Measurements from ENCODE around the gene RGL3.

RGL3 gene

GRCh38 chr19:11452620-11453310, 33.7 kb upstream of the RGL3 start:
- no peaks in the 10 kb centered on the region for H3K9me3 Mint-ChIP-seq
- H3K4me1 Mint-ChIP-seq, result peaks cover 19% of the 10 kb centered on the region
- peaks cover 28% of the 10 kb centered on the region for H3K36me3 Mint-ChIP-seq
- peak overlapping the region; percentile 44 for H3K4me3 Mint-ChIP-seq
- peaks cover 17% of the 10 kb centered on the region for H3K27me3 Mint-ChIP-seq
- peak overlapping the region; percentile 58 for H3K27ac Mint-ChIP-seq
- ATAC-seq, result no peak

DNA sequence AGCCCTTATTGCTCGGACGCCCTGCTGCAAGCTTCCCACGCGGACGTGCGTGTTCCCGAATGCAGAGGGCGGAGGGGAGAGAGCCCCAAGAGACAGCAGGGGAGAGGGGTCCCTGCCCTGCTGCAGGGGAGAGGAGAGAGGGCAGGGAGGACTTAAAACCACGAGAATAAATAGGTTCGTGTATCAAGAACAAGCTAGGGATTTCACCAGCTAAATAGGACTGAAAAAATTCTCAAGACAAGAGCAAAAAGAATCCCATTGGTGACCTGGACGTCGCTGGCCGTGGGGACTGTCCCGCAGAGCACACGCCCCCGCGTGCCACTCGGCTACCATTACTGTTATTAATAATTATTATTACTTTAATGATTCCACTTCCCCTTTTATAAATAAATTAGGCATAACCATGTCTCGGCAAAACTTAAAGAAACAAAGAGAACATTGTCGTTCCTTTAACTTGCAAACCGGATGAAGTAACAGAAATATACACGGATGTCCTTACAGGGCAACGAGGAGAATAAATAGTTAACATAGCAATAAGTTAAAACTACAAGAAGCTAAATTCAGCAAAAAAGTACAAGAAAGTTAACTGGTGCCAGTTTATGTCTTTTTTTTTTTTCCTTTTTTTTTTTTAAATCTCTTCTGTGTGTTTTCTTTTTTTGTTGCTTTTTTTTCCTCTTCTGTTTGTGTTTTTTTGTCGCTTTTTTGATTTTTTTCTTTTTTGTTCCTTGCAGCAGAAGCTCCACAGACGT, 32.9 kb upstream of the RGL3 start:
- H3K27ac Mint-ChIP-seq, result peak overlapping the region; percentile 58
- no peaks in the 10 kb centered on the region for H3K9me3 Mint-ChIP-seq
- H3K4me1 Mint-ChIP-seq, result peaks cover 19% of the 10 kb centered on the region
- peaks cover 12% of the 10 kb centered on the region for H3K27me3 Mint-ChIP-seq
- H3K36me3 Mint-ChIP-seq, result peaks cover 32% of the 10 kb centered on the region
- ATAC-seq, result peak; percentile 21
- peak overlapping the region; percentile 44 for H3K4me3 Mint-ChIP-seq

DNA sequence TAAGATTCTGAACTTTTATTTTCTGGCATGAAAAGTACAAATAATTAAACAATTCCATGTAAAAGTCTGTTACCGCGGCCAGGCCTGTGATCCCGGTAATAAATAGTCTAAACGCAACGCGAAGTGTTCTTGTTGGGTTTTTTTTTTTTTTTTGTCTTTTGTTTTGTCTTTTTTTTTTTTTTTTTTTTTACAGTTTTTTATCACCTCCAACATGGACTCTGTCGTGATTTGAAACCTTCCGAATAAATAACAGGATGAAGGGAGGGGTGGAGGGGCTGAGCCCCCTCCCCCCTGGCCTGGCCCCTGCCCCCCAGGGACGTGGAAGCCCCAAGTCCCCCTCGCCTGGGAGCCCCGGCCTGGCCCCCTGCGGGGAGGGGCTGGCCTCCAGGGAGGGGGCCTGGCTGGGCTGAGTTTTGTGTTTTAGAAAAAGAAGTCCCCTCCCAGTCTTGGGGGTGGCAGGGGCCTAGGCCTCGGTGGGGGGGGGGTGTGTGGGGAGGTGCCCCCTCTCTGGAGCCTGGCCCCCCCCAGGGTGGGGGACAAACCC, 32.3 kb upstream of the RGL3 start:
- no peak for ATAC-seq
- Mint-ChIP-seq H3K4me3 (no peak overlapping the region), H3K27ac (no peak overlapping the region), H3K27me3 (peaks cover 12% of the 10 kb centered on the region), H3K36me3 (peaks cover 39% of the 10 kb centered on the region), H3K9me3 (no peaks in the 10 kb centered on the region), H3K4me1 (peaks cover 19% of the 10 kb centered on the region)

DNA sequence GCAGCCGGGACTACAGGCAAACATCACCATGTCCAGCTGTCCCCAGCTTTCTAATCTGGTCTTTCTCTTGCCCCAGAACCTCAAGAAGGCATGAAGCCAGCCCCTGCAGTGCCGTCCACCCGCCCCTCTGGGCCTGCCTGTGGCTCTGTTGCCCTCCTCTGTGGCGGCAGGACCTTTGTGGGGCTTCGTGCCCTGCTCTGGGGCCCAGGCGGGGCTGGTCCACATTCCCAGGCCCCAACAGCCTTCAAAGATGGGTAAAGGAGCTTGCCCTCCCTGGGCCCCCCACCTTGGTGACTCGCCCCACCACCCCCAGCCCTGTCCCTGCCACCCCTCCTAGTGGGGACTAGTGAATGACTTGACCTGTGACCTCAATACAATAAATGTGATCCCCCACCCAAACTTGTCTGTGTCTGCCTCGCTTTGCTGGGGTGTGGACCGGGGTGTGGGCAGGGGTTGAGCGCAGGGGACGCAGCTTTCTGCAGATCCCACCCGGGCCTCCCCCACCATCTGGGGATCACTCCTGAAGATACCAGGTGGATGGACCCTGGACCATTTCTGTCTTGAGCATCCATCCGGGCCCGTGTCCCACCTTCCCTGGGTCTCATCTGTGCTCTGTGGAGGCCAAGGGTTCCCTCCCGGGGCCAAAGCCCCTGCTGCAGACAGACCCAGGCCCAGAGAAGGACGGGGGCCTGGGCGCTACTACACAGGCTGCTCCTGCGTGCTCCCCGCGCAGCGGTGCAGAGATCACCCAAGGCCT, 31.6 kb upstream of the RGL3 start:
- H3K27me3 Mint-ChIP-seq, result peaks cover 12% of the 10 kb centered on the region
- H3K4me1 Mint-ChIP-seq, result peaks cover 19% of the 10 kb centered on the region
- H3K36me3 Mint-ChIP-seq, result peaks cover 42% of the 10 kb centered on the region
- ATAC-seq, result no peak
- H3K9me3 Mint-ChIP-seq, result no peaks in the 10 kb centered on the region
- H3K27ac Mint-ChIP-seq, result no peak overlapping the region
- H3K4me3 Mint-ChIP-seq, result no peak overlapping the region

GRCh38 chr19:11448923-11449554, 29.9 kb upstream of the RGL3 start:
- H3K4me1 Mint-ChIP-seq, result peaks cover 30% of the 10 kb centered on the region
- peaks cover 12% of the 10 kb centered on the region for H3K27me3 Mint-ChIP-seq
- no peak overlapping the region for H3K27ac Mint-ChIP-seq
- peaks cover 59% of the 10 kb centered on the region for H3K36me3 Mint-ChIP-seq
- no peak overlapping the region for H3K4me3 Mint-ChIP-seq
- no peak for ATAC-seq
- H3K9me3 Mint-ChIP-seq, result no peaks in the 10 kb centered on the region

GRCh38 chr19:11448410-11448809, 29.3 kb upstream of the RGL3 start:
- Mint-ChIP-seq H3K27ac (no peak overlapping the region), H3K27me3 (peaks cover 12% of the 10 kb centered on the region), H3K36me3 (peaks cover 62% of the 10 kb centered on the region), H3K9me3 (no peaks in the 10 kb centered on the region), H3K4me1 (peaks cover 32% of the 10 kb centered on the region), H3K4me3 (no peak overlapping the region)
- no peak for ATAC-seq

- Mint-ChIP-seq H3K36me3 (peaks cover 62% of the 10 kb centered on the region), H3K27ac (no peak overlapping the region), H3K9me3 (no peaks in the 10 kb centered on the region), H3K27me3 (peaks cover 7% of the 10 kb centered on the region), H3K4me3 (no peak overlapping the region), H3K4me1 (peaks cover 30% of the 10 kb centered on the region)
- no peak for ATAC-seq
Observed at GRCh38 chr19:11447347-11448262, 28.5 kb upstream of the RGL3 start.

- ATAC-seq, result no peak
- H3K36me3 Mint-ChIP-seq, result peaks cover 69% of the 10 kb centered on the region
- H3K27me3 Mint-ChIP-seq, result no peaks in the 10 kb centered on the region
- H3K4me3 Mint-ChIP-seq, result no peak overlapping the region
- peaks cover 28% of the 10 kb centered on the region for H3K4me1 Mint-ChIP-seq
- H3K9me3 Mint-ChIP-seq, result no peaks in the 10 kb centered on the region
- H3K27ac Mint-ChIP-seq, result no peak overlapping the region
Observed at GRCh38 chr19:11446652-11447301, 27.7 kb upstream of the RGL3 start.

DNA sequence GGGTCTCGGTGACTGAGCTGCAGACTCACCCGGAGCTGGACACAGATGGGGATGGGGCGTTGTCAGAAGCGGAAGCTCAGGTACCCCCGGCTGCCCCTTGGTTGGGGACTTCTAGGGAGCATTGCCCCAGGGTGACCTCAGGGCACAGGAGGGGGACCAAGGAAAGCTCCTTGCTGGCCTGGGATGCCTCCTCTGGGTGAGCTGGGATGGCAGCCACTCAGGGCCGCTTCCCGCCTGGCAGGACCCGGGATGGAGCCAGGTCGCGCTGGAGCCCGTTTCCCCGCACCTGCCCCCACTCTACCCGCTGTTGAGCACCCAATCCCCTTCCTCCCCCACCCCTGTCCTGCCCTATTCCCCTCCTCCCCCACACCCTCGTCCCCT, 27.1 kb upstream of the RGL3 start:
- Mint-ChIP-seq H3K27me3 (no peaks in the 10 kb centered on the region), H3K9me3 (no peaks in the 10 kb centered on the region), H3K27ac (no peak overlapping the region), H3K4me1 (peaks cover 30% of the 10 kb centered on the region), H3K36me3 (peaks cover 74% of the 10 kb centered on the region), H3K4me3 (no peak overlapping the region)
- no peak for ATAC-seq

DNA sequence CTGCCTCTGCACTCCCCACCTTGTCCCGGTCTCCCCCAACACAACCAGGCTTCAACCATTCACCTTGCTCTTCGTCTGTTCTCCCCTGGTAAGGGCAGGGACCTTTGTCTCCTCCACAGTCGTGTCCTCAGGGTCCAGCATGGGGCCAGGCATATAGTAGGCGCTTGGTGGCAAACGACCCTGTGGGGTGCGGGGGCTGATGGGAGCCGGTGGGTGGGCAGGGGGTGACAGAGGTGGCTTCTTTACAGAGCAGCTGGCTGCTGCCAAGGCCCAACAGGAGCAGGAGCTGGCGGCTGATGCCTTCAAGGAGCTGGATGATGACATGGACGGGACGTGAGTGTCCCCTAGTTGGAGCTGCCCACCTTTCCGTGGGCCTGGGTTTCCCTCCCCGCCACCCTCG, 26.0 kb upstream of the RGL3 start:
- Mint-ChIP-seq H3K4me1 (peaks cover 30% of the 10 kb centered on the region), H3K27me3 (no peaks in the 10 kb centered on the region), H3K27ac (no peak overlapping the region), H3K36me3 (peaks cover 73% of the 10 kb centered on the region), H3K4me3 (no peak overlapping the region), H3K9me3 (no peaks in the 10 kb centered on the region)
- no peak for ATAC-seq

DNA sequence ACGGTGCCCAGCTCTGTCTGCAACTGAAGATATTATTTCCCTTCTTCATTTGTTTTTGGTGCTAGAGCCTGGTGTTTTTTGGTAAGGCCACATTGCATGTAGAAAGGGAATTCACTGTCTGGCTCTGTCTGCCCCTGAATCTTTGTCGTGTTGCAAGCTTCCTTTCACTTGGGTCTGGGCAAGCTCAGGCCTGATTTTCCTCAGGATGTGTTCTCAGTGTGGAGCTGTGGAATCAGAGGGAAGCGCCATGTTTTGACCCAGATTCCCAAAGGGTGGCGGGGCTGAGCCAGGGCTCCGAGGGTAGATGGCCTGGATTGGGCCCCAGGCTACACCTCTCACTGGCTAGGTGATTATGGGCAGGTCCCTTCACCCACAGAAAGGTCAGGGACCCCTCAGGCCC, 24.9 kb upstream of the RGL3 start:
- H3K4me1 Mint-ChIP-seq, result peaks cover 30% of the 10 kb centered on the region
- no peak overlapping the region for H3K4me3 Mint-ChIP-seq
- ATAC-seq, result no peak
- no peaks in the 10 kb centered on the region for H3K9me3 Mint-ChIP-seq
- no peaks in the 10 kb centered on the region for H3K27me3 Mint-ChIP-seq
- peaks cover 64% of the 10 kb centered on the region for H3K36me3 Mint-ChIP-seq
- no peak overlapping the region for H3K27ac Mint-ChIP-seq

- H3K4me1 Mint-ChIP-seq, result peaks cover 53% of the 10 kb centered on the region
- H3K27me3 Mint-ChIP-seq, result no peaks in the 10 kb centered on the region
- H3K4me3 Mint-ChIP-seq, result peak overlapping the region; percentile 38
- H3K36me3 Mint-ChIP-seq, result peaks cover 48% of the 10 kb centered on the region
- H3K9me3 Mint-ChIP-seq, result no peaks in the 10 kb centered on the region
- peak; percentile 22 for ATAC-seq
- H3K27ac Mint-ChIP-seq, result peak overlapping the region; percentile 94
Observed at GRCh38 chr19:11437955-11438354, 18.8 kb upstream of the RGL3 start.

GRCh38 chr19:11435833-11436313, 16.8 kb upstream of the RGL3 start:
- Mint-ChIP-seq H3K4me3 (peak overlapping the region; percentile 96), H3K27me3 (no peaks in the 10 kb centered on the region), H3K27ac (peak overlapping the region; percentile 94), H3K4me1 (peaks cover 39% of the 10 kb centered on the region), H3K36me3 (peaks cover 32% of the 10 kb centered on the region), H3K9me3 (no peaks in the 10 kb centered on the region)
- no peak for ATAC-seq
